ENCODE measurements around the gene PLCB1.
"Not testable (repeated sequence)": the region's sequence is repeated elsewhere in the genome, so short reads cannot be mapped to it uniquely, and the experiment has no call there.

The PLCB1 gene

DNA sequence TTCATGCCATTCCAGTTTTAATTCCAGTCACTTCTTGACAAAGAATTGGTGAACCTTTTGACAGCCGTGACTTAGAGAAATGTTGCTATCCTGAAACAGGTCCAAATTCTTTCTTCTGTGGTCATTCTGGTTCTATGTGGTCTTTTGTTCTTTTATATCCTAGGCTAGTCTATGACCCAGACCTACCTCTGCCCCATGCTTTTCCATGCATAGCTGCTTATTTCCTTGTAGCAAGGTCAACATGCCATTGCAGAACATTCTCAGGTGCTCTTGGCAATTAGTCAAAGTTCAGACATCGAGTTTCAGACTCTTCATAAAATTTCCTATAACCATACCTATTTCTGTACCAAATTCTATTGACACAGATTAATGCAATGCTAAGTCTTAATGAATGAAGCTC is 202.6 kb downstream of the PLCB1 start:
- no peak for DNase-seq (ENCODE audit: low read depth in 2 of 2)

DNA sequence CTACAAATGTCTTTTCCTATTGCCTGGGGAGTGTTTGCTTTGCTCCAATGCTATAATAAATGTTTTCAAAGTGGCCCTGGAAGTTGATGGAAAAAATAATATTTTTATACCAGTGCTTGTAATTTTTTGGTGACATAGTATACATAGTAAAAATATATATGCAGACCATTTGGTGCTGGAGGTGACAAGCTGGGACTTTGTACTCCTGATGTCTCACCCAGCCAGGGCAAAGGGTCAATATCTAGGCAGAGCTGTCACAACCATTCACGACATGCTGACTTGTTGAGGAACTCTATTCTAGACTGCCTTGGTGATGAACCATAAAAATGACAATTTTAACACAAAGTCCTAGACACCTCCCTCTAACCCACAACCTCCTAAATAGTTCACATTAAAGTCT is 203.0 kb downstream of the PLCB1 start:
- no peak for DNase-seq (ENCODE audit: low read depth in 2 of 2)

DNA sequence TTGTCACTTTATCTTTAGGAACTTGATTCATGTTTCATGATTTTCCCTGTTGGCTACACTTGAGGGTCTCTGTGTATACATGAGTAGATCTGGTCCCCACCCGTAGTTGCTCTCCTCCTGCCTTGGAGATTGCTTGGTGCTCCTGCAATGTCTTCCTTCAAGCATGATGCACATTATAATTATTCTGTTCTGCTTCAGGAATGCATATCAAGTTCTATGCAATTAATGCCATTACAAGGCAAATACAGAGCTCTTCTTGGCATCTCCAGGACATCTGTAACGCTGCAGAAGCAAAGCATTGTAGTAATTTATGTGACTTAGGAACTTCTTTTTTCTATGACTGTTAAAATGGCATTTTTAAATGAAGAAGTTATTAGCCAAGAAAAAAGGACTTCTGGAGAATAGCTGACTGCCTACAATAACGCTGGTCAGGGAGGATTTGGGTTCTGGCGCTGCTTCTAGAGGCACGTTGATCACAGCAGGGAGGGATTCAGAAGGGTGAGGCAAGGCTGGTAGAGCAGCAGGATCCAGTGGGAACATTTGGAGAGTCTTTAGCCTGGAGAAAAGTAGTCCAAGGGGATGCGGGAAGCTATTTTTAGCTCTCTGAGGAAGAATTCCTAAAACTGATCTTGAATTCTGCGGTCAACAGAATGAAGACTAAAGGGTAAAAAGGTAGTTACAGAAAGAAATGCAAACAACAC is 203.6 kb downstream of the PLCB1 start:
- no peak for DNase-seq (ENCODE audit: low read depth in 2 of 2)

DNA sequence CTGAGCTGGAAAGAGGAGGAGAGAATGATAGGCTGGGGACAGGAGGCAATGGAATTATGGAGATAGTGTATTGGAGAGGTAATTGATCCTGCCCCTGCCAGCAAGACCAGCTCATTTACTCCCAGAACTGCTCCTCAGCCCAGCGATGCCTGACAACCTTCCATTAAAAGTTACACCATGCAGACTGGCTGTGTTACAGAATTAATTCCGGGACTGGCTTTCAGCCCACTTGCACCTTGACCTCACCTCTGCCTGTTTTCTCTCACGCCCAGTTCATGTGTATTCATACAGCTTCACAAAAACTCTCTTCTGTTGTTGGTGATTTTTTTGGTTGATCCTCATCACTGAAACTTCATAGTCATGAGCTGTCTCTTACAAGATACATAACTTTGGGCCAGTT is 207.3 kb downstream of the PLCB1 start:
- no peak for DNase-seq (ENCODE audit: low read depth in 2 of 2)

DNA sequence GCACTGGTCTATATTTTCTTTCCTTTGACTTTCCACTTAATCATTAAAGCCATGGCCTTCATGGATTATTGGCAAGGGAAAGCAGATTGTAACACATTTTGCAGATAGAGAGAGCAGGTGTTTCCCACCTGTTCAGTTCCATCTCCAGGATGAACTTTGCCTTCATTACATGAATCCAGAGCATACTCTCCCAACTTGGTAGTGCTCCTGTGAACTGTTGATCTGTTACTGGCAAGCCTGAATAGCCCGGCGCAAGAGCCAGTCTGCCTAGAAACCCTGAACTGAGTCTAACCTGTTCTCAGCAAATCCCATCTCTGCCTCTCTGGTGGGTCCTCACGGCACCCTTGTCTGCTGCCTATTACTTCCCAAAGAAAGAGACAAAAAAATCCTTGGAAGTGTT is 210.3 kb downstream of the PLCB1 start:
- DNase-seq (ENCODE audit: low read depth in 2 of 2), result no peak

DNA sequence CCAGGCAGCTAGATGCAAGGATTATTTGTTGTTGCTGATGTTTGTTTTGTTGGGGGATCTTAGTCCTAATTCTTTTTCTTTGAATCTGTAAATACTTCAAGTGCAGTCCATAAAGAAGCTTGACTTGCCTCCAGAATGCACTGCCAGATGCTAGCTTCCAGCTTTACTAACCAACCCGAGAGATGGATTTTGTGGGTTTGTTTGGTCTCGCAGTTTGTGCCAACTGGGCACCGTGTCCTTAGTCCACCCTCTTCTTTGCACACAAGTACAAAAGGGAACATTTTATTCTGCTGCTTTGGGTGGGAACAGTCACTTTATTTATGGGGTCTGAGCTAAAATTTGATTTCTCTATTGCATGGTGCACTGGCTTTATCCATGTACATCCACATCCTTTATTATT is 212.0 kb downstream of the PLCB1 start:
- no peak for DNase-seq (ENCODE audit: low read depth in 2 of 2)

DNA sequence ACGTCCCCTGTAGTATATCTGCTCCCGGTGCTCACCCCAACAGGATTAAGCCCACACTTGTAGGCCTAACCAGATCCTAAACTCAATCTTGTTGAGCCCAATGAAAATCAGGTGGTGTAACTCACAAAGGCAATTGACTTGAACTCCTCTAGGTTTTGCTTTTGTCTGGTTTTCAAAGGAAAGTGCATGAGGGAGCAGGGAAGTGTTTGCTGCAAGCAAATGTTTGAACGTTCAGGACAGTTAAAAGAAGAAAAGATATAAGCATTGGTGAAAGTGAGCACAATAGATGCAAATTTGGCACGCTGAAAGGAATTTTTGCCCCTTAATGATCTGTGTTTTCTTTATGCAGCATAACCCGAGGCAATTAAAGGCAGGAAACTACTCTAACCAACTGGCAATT is 212.6 kb downstream of the PLCB1 start:
- DNase-seq (ENCODE audit: low read depth in 2 of 2), result no peak

DNA sequence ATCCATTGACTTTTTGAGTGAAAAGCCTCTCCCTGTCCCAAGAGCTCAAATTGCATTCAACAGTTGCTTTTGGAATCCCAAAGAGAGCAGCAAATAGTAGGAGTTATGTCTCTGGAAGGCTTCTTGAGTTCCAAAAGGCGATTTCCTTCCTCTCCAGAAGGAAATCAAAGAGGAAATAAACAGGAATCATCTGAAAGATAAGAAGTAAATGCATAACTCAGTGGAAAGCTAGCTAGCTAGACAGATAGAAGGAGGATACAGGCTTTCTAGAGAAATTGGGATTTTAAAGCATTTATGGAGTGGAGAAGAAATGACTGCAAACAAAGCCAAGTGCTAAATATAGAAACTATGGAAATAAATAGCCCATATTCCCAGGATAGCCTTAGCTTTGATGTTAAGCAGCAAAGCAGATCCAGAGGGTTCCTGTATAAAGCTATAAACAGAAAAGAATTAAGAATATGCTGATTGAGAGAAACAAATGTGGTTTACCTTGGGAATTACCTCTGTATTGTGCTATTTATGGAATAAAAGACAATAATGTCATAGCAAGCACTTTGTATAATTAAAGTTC is 214.7 kb downstream of the PLCB1 start:
- DNase-seq (ENCODE audit: low read depth in 2 of 2), result no peak

DNA sequence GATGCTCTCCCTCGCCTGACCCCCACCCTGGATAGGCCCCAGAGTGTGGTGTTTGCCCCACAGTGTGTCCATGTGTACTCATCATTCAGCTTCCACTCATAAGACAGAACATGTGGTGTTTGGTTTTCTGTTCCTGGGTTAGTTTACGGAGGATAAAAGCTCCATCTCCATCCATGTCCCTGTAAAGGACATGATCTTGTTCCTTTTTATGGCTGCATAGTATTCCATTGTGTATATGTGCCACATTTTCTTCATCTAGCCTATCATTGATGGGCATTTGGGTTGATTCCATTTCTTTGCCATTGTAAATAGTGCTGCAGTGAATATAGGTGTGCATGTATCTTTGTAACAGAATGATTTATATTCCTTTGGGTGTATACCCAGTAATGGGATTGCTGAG is 218.2 kb downstream of the PLCB1 start:
- DNase-seq (ENCODE audit: low read depth in 2 of 2), result not testable (repeated sequence)

DNA sequence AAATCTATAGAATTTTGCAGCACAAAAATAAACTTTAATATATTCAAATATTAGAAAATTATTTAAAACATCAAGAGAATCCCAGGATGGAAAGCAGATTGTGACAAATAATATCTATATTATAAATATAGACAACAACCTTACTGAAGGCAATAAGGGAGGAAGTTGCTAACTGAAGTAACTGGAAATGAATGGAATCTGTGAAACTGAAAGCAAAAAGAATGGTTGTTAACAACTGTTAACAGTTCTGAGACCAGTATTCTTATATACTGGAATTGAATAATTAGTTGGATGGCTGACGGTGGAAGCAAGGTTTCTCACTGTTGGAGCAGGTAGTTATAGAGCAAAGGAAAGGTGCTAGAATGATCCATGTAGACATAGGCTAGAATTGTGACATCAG is 220.4 kb downstream of the PLCB1 start:
- no peak for DNase-seq (ENCODE audit: low read depth in 2 of 2)

DNA sequence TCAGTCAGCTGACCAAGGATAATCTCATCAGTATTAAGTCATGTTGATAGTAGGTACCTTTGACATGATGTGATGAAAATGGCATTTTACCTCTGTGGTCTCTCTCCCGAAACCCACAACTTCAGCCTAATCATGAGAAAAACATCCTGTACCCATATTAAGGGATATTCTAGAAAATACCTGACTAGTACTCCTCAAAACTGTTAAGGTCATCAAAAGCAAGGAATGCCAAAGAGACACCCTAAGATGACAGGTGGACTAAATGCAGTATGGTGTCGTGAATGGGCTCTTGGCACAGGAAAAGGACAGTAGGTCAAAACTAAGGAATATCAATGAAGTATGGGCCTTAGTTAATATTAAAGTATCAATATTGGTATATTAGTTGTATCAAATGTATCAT is 221.4 kb downstream of the PLCB1 start:
- DNase-seq (ENCODE audit: low read depth in 2 of 2), result no peak

DNA sequence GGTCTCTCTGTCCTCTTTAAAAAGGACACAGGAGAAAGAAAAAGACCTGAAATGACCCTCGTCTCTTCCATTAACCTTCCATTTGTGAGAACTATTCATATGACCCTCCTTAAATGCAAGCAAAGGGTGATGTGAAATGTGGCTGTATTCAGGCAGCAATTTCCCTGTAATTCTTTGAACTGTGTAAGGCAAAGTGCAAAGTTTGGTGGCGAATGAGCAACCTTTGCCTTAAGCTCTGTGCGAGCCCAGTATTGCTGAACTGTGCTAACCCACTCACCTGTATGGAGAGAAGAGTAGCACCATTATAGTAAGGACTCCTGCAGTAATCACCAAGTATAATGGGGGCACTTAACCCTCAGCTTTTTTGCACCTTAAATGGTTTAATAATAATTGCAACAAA is 223.4 kb downstream of the PLCB1 start:
- no peak for DNase-seq (ENCODE audit: low read depth in 2 of 2)

DNA sequence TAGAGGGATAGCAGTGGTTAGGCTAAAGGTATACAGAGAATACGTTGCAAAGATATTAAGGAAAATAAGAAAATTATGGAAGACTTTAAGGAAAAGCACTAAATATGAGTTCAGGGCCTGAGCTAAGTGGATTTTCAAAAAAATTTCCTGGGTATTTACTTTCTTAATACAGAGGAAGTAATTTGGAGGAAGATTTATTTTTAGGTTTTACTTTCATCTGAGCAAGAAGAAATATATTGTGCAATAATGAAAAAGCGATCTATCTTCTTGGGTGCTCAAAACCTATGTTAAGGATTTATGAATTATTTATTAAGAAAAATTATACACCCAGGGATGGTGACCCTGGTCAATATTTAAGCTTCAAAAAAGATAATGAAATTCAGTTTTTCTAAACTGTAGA is 224.7 kb downstream of the PLCB1 start:
- no peak for DNase-seq (ENCODE audit: low read depth in 2 of 2)

DNA sequence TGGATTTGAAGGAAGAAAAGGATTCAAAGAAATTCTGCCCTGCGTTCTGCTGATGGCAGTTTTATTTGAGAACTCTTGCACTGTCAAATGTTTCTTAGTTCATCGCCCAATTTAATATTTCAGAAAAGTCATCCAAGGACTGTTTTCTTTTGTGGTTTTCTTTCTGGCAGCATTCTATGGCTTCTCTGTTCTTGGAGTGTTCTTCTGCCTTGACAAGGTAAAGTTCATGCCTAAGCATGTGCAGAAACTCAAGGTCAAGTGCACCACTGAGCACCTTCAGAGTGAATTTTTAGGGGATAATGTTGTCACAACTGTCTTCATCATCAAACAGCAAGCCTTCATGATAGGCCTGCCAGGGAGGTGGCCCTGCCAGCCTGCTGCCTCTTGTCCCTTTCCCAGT is 225.6 kb downstream of the PLCB1 start:
- DNase-seq (ENCODE audit: low read depth in 2 of 2), result no peak

DNA sequence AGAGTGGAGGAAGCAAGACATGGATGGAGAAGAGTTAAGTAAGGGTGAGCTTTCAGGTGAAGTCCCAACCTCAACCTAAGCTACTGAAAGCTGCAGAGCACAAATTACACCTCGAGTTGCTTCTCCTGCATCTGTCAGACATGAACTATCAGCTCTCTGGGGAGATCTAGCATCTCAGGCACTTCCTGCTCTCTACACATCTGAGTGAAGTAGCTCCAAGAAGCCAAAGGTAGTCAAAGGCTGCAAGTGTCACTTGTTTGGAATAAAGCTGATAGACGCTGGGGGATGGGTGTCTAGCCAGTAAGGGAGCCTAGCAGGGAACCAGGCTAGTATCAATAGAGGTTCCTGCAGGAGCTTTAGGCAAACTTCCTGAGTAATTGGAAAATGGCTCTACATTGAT is 228.0 kb downstream of the PLCB1 start:
- no peak for DNase-seq (ENCODE audit: low read depth in 2 of 2)

DNA sequence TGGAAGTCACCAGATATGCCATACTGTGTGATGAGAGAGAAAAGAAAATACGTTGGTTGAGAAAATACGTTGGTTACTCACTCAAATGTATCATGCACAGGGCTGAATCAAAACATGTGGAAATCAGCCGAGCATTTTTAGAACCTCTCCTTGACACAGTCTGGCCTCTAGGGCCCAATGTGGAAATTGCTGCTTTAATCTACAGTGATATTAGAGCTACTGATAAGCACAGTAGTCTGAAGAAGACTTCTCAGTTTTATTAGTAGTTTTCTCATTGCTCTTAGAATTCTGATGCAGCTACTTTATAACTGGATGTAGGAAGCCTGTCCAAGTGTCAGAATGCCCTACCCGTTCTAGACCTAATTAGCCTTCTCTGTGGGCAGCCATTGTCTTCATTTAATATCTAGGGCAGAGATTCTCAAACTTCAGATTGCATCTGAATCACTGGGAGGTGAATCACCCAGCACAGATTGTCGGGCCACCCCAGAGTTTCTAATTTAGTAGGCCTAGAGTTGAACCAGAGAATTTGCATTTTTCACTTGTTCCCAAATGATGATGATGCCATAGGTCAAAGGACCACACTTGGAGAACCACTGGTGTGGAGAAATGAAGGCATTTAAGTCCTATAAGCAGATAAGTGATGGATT is 229.1 kb downstream of the PLCB1 start:
- no peak for DNase-seq (ENCODE audit: low read depth in 2 of 2)

DNA sequence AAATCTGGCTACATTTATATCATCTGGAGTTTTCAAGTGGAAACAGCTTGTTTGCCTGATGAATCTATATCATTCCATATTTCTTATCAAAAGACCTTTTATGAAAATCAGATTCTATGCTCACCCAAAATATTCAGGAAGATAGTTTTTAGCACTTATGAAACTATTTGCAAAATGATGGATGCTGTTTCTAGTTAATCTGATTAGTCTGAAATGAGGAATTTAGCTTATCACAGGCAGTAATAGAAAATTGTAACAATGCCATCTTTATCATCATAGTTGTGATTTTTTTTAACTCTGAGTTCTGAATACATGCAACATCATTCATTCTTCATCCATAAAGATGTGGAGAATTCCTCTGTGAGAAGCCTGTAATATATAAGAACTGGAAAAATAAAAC is 229.7 kb downstream of the PLCB1 start:
- DNase-seq (ENCODE audit: low read depth in 2 of 2), result no peak

DNA sequence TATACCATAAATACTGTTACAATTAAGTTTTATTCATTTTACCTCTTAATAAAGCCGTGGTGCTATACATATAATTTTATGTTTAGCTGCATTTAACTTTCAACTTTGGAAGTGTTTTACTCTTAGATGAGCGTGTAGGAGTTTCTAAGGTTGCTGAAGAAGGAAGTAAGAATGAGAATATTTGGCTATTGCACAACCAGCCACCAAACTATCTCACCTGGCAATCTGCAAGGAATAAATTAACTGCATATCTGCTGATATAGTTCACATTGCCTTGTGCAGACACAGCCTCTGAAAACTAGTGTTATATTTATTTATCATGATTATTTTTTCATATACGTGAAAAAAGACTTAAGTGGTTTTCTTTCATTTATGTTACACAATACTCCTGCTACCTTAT is 230.4 kb downstream of the PLCB1 start:
- no peak for DNase-seq (ENCODE audit: low read depth in 2 of 2)

DNA sequence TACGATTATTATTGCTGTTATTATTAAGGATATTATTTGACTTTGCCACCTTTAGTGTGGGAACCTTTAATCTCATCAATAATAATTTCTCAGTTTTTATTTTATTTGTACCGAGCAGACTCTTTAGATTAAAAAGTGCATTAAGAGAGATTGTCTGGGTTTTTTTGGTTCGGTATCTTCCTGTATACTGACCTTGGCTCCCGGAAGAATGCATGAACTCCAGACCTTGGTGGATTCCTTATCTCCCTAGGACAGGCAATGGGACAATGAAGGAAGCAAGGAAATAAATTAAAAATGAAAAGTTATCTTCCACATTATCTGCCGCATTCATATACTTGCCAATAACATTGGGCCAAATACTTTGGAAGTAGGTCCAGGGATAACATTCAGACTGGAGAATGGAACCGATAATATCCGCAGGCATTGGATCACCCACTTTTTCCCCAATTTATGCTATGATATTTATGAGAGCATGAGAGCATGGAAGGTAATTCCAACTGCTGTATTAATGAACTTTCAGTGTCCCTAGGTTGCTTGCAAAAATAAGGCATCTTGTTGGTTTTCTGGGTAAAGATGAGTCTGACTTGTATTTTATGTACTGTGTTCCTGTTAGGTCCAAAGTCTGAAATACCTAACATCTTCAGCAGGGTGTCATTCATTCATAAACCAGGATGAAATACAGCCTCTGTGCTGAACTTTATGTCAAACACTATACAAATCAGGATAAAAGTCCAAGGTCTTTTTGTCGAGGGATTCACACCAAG is 232.1 kb downstream of the PLCB1 start:
- DNase-seq (ENCODE audit: low read depth in 2 of 2), result no peak

DNA sequence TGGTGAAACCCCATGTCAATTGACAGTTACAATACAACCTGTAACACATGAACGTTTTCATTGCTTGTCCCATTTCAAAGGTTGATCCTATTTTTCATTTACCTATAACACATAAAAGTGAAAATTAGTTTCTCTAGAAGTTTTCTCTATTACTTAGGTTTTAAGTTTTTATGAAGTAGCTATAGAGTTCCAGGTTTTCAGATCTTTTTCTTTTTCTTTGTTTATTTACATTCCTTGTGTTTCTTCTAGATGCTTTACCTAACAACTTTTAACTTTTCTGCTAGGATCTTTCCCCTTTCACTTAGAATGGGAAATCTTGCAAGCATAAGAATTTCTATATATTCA is 232.6 kb downstream of the PLCB1 start:
- DNase-seq (ENCODE audit: low read depth in 2 of 2), result no peak

DNA sequence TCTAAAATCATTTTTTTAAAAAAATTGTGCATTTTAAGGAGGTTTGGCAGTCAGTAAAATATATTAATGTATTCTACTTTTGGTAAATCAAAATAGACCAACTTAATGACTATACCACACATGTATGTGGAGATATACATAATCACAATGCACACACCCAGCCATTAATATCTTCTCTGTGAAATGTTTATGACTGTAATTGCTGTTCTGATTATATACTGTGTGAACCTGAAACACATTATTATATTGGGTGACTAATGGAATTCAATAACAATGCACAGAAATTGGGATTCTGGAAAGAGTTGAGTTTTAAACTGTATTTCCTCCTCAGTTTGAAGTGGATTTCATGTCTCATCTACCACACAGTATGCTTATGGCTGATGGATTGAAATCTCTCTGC is 233.6 kb downstream of the PLCB1 start:
- no peak for DNase-seq (ENCODE audit: low read depth in 2 of 2)

DNA sequence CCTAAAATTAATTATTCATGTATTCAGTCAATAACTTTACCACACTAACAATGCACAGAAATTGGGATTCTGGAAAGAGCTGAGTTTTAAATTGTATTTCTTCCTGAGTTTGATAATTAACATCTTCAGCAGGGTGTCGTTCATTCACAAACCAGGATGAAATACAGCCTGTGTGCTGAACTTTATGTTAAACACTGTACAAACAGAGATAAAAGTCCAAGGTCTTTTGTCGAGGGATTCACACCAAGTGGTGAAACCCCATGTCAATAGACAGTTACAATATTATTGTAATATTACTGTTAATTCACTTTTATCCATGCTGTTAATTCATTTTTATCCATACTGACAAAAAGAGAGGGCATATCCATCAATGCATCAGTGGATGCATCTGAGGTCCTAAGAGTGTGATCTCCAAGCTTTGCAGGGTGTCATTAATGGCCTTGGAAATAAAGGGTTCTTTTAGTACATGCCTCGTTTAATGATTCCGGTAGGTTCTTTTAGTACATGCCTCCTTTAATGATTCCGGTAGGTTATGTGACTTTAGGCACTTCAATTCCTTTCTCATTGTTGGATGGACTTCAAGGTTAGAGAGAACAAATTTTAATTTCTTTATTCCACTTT is 234.3 kb downstream of the PLCB1 start:
- DNase-seq (ENCODE audit: low read depth in 2 of 2), result no peak

DNA sequence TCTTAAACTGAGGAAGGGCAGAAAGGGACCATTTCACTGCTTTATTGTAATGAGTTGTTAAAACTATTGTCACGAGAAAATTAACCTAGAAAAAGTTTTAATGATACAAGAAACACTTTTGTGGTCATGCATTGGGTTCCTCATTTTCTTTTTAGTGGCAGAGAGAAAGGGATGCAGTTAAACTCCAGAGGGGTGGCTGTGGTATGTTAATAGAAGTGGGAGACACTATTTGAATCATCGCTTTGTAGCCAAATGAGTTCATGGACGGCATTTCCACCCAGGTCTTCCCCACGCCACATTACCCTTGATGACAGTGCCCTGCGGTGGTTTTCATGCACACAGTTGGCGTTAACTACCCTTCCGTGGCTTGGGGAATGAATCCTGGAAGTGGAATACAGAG is 235.6 kb downstream of the PLCB1 start:
- DNase-seq (ENCODE audit: low read depth in 2 of 2), result no peak

All from stimulated activated CD4-positive, alpha-beta T cell treated with anti-CD3 and anti-CD28 coated beads, Interleukin-1b, Interleukin-23, amount 100 ng/mL, for 4 hours (primary cell).